NCI-H1930 (cell line): ENCODE measurements around the gene RDM1.

Experiments used
- DNase-seq, 2 experiments: peaks; one replicate each; lab custom pipeline; 2025; lab: John Stamatoyannopoulos, UW

The RDM1 gene

GRCh38 chr17:35870906-35871819 is 59.4 kb downstream of the RDM1 start:
- no peak for DNase-seq

GRCh38 chr17:35868737-35869136 is 61.8 kb downstream of the RDM1 start, which contains the start of gene HEATR9:
TSS of gene HEATR9 (minus strand) at chr17:35868891. CDS start at chr17:35868742, 149 bp downstream.
- DNase-seq = no peak
